OCI-LY7 (cell line): ENCODE measurements around the gene CKAP2L. TPM values are rescaled to one million over a fixed set of nuclear protein-coding genes. Genes with fewer than 3 reads are reported as not detected.

ENCODE experiments used
- BruUV-seq: library from RNA; stranded (reverse); fragments of 400-500 nt; replicated peaks from 2 replicates; lab custom pipeline; 2021; lab: Mats Ljungman, UMichigan
- CTCF ChIA-PET: fragments of 300-600 bp; sonication (Branson Sonifier 250); formaldehyde crosslinking; loops from one replicate; lab custom pipeline; 2022; ENCODE audit warnings: antibody characterized with exemption; ENCODE audit not compliant: unreplicated experiment; lab: Charles Lee
- POLR2A ChIA-PET: fragments of 300-600 bp; sonication (Branson Sonifier 250); formaldehyde crosslinking; loops from one replicate; lab custom pipeline; 2022; ENCODE audit warnings: antibody characterized with exemption; lab: Charles Lee
- DNase-seq: peaks from one replicate; pipeline ENCODE4 v3.0.0-alpha.2; 2015; ENCODE audit warnings: low spot score
- H2AFZ ChIP-seq: fragments of 200-600 bp; sonication (generic), shearing (Covaris generic); 2 replicates; pipeline ENCODE4 v1.6.1; 2014; ENCODE audit warnings: mild to moderate bottlenecking, antibody characterized with exemption, low read length, moderate library complexity
- H3K27ac ChIP-seq: fragments of 200-600 bp; sonication (generic); 2 replicates; pipeline ENCODE4 v1.5.1; 2014; ENCODE audit warnings: mixed run types, low read depth, mild to moderate bottlenecking, moderate library complexity, low read length, inconsistent platforms; ENCODE audit not compliant: poor library complexity, severe bottlenecking
- H3K36me3 ChIP-seq: fragments of 200-600 bp; sonication (generic); 2 replicates; pipeline ENCODE4 v1.6.1; 2014; ENCODE audit warnings: mild to moderate bottlenecking, antibody characterized with exemption, low read length, moderate library complexity, mixed read lengths; ENCODE audit not compliant: insufficient read depth
- H3K4me1 ChIP-seq: fragments of 200-600 bp; sonication (generic); 2 replicates; pipeline ENCODE4 v1.5.1; 2014; ENCODE audit warnings: mild to moderate bottlenecking, low read length; ENCODE audit not compliant: insufficient read depth, poor library complexity, severe bottlenecking
- H3K4me2 ChIP-seq: fragments of 200-600 bp; sonication (generic); 2 replicates; pipeline ENCODE4 v1.6.1; 2014; ENCODE audit warnings: mild to moderate bottlenecking, low read length
- H3K4me3 ChIP-seq: fragments of 200-600 bp; sonication (generic); 2 replicates; pipeline ENCODE4 v1.5.1; 2014; ENCODE audit warnings: mild to moderate bottlenecking, low read depth, low read length; ENCODE audit not compliant: poor library complexity, severe bottlenecking
- H3K79me2 ChIP-seq: fragments of 200-600 bp; sonication (generic); 2 replicates; pipeline ENCODE4 v1.6.1; 2016; ENCODE audit warnings: low read depth, mild to moderate bottlenecking, low read length, moderate library complexity, mixed read lengths; ENCODE audit not compliant: insufficient read depth
- H3K9me2 ChIP-seq: fragments of 200-600 bp; sonication (generic); 2 replicates; pipeline ENCODE4 v1.6.1; 2016; ENCODE audit warnings: mild to moderate bottlenecking, low read length, mixed read lengths; ENCODE audit not compliant: insufficient read depth
- H3K9me3 ChIP-seq: fragments of 200-600 bp; sonication (generic); 2 replicates; pipeline ENCODE4 v1.6.1; 2014; ENCODE audit warnings: mild to moderate bottlenecking, mixed run types, low read length, mixed read lengths
- H4K20me1 ChIP-seq: fragments of 200-600 bp; sonication (generic); 2 replicates; pipeline ENCODE4 v1.6.1; 2014; ENCODE audit warnings: mild to moderate bottlenecking, antibody characterized with exemption, low read length, moderate library complexity, mixed read lengths; ENCODE audit not compliant: insufficient read depth
- CTCF ChIP-seq: fragments of 200-600 bp; sonication (generic); conservative IDR thresholded peaks from 2 replicates; pipeline ENCODE4 v1.5.1; 2014; ENCODE audit warnings: mild to moderate bottlenecking, antibody characterized with exemption, low read length, moderate library complexity, mixed read lengths
- EZH2phosphoT487 ChIP-seq: fragments of 200-600 bp; sonication (generic); IDR thresholded peaks from 2 replicates; pipeline ENCODE4 v1.6.1; 2018; ENCODE audit warnings: low read depth, borderline replicate concordance, mild to moderate bottlenecking, mixed run types, antibody characterized with exemption, low read length, moderate library complexity, mixed read lengths
- intact Hi-C: fragments of 100-400 bp; cut with micrococcal nuclease; formaldehyde crosslinking; loops from one replicate; pipeline ENCODE4 v1.10.0; 2022; ENCODE audit not compliant: unreplicated experiment
- total RNA-seq, 2 experiments: library from RNA; depleted of rRNA in 1 of 2; stranded (reverse); fragments of >200 nt in 1 of 2; shearing (Covaris generic) in 1 of 2; gene quantifications; 2 replicates each; pipeline ENCODE4 v1.2.3, GENCODE V29; 2014 to 2022

The CKAP2L gene
- total RNA-seq, 2 experiments from 2014 or later = 31.8 to 61.8 TPM

GRCh38 chr2:112691881-112692281, 72.5 kb downstream of the CKAP2L start:
- no peaks in the 10 kb centered on the region for H3K36me3 ChIP-seq
- no peak overlapping the region for H2AFZ ChIP-seq
- no peak for DNase-seq
- H3K79me2 ChIP-seq = no peaks in the 10 kb centered on the region
- H4K20me1 ChIP-seq = no peaks in the 10 kb centered on the region
- no peak overlapping the region for H3K27ac ChIP-seq
- H3K9me2 ChIP-seq = no peaks in the 10 kb centered on the region
- no peak overlapping the region for H3K4me2 ChIP-seq
- ChIA-PET POLR2A (interaction anchor here (0.6 to 1.5 kb wide), 3 partner anchors 15 to 63 kb away, joined by 3 to 5 read pairs (median 4); no protein-coding TSS in a partner anchor), CTCF (interaction anchor here (0.7 kb wide), 1 partner anchor 45 kb away, joined by 3 read pairs; no protein-coding TSS in a partner anchor)
- intact Hi-C loops = loop anchor here (1.0 to 5.0 kb wide), 3 partner anchors 35 to 66 kb away; no protein-coding TSS in a partner anchor
- H3K4me3 ChIP-seq = no peak overlapping the region
- no peak for TF ChIP-seq CTCF
- no peak for TF ChIP-seq EZH2phosphoT487
- H3K4me1 ChIP-seq = peaks cover 4% of the 10 kb centered on the region
- no TSS peak for BruUV-seq
- no peaks in the 10 kb centered on the region for H3K9me3 ChIP-seq

- POLR2A ChIA-PET = interaction anchor here (0.6 to 1.1 kb wide), 2 partner anchors 13 to 20 kb away, joined by 3 to 4 read pairs; no protein-coding TSS in a partner anchor
These were observed 73.5 kb downstream of the CKAP2L start for GRCh38 chr2:112690853-112691401.

More at GRCh38 chr2:112690853-112691401, 73.5 kb downstream of the CKAP2L start:
- no peaks in the 10 kb centered on the region for H3K36me3 ChIP-seq
- BruUV-seq = no TSS peak
- no peak overlapping the region for H3K27ac ChIP-seq
- H3K9me2 ChIP-seq = no peaks in the 10 kb centered on the region
- peak overlapping the region; percentile 75 for H2AFZ ChIP-seq
- no peaks in the 10 kb centered on the region for H3K9me3 ChIP-seq
- H3K79me2 ChIP-seq = no peaks in the 10 kb centered on the region
- H3K4me3 ChIP-seq = no peak overlapping the region
- CTCF ChIA-PET = interaction anchor here (1.2 kb wide), 1 partner anchor 34 kb away, joined by 3 read pairs; no protein-coding TSS in a partner anchor
- H3K4me2 ChIP-seq = peak overlapping the region; percentile 49; the same call in 1 of the 2 replicates
- intact Hi-C loops = loop anchor here (1.0 to 5.0 kb wide), 3 partner anchors 36 to 65 kb away; no protein-coding TSS in a partner anchor
- peak; percentile 76 for DNase-seq
- TF ChIP-seq CTCF = peak; percentile 80
- TF ChIP-seq EZH2phosphoT487 = no peak
- H4K20me1 ChIP-seq = no peaks in the 10 kb centered on the region
- peaks cover 12% of the 10 kb centered on the region for H3K4me1 ChIP-seq
